ENCODE data around the gene RYR2.

DNA sequence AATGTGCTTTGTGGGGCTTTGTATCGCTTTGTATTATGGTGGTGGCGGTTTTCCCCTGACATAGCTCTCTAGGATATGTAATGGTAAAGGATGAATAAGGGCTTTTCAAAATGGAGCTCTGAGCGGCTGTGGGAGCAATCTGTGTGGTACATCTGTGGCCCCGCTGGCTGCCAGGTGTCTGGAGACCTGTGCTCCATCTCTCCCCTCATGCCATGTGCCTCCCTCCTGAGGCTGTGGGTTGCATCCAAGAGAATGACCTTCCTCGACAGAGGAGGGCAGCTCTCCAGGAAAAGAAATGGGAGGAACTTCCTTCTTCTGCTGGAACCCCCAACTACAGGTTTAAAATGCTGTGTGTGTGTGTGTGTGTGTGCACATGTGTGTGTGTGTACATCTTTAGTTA, 78.7 kb downstream of the RYR2 start:
- TF ChIP-seq EZH2phosphoT487 (IDR thresholded peaks at IDR 0.05; ENCODE audit: insufficient read depth, low read depth) (no peak), EZH2 (IDR thresholded peaks at IDR 0.05; ENCODE audit: insufficient read depth, poor library complexity, severe bottlenecking) (no peak)
